Ishikawa (cell line): Measurements from ENCODE around the gene TAS2R60.

Source experiments
- EGR1 ChIP-seq: IDR thresholded peaks from 2 replicates; pipeline ENCODE4 v1.6.1; 2012
- EP300 ChIP-seq: IDR thresholded peaks from 2 replicates; pipeline ENCODE4 v1.6.1; 2012; ENCODE audit warnings: borderline replicate concordance
- FOXM1 ChIP-seq: IDR thresholded peaks from 2 replicates; pipeline ENCODE4 v1.6.1; 2012; ENCODE audit warnings: low read depth, borderline replicate concordance
- MAX ChIP-seq: IDR thresholded peaks from 2 replicates; pipeline ENCODE4 v1.6.1; 2012
- NFIC ChIP-seq: IDR thresholded peaks from 2 replicates; pipeline ENCODE4 v1.6.1; 2012
- USF1 ChIP-seq: IDR thresholded peaks from 2 replicates; pipeline ENCODE4 v1.6.1; 2012

GRCh38 chr7:143452495-143452894, 9.2 kb downstream of the TAS2R60 start:
- TF ChIP-seq EP300, result no peak
- TF ChIP-seq NFIC, result no peak
- no peak for TF ChIP-seq MAX
- no peak for TF ChIP-seq USF1
- no peak for TF ChIP-seq FOXM1
- no peak for TF ChIP-seq EGR1
